Neural cell (in vitro differentiated cells): ENCODE data around the gene SUPT3H.

Experiments
- CTCF ChIP-seq: fragments of 450-650 bp; IDR thresholded peaks from 2 replicates; pipeline ENCODE4 v1.5.1; 2014; ENCODE audit warnings: antibody characterized with exemption, mild to moderate bottlenecking, moderate library complexity; ENCODE audit not compliant: poor library complexity, severe bottlenecking
- EP300 ChIP-seq: fragments of 450-650 bp; conservative IDR thresholded peaks from 2 replicates; pipeline ENCODE4 v1.6.1; 2014; ENCODE audit warnings: antibody characterized with exemption, mild to moderate bottlenecking, moderate library complexity; ENCODE audit not compliant: poor library complexity, severe bottlenecking
- EZH2 ChIP-seq: fragments of 200-600, 300-800 bp; shearing (Covaris generic), sonication (generic); IDR thresholded peaks from 2 replicates; pipeline ENCODE4 v1.6.1; 2014; ENCODE audit warnings: antibody characterized with exemption, low read length, borderline replicate concordance, mild to moderate bottlenecking; ENCODE audit not compliant: insufficient read depth, poor library complexity, severe bottlenecking
- RAD21 ChIP-seq: fragments of 450-650 bp; conservative IDR thresholded peaks from 2 replicates; pipeline ENCODE4 v1.6.1; 2014; ENCODE audit warnings: antibody characterized with exemption, mild to moderate bottlenecking, moderate library complexity

- TF ChIP-seq RAD21 (no peak), EZH2 (no peak), CTCF (no peak), EP300 (no peak)
These were observed 148.3 kb downstream of the SUPT3H start for GRCh38 chr6:45229416-45229815.
